MM.1S (cell line): Measurements from ENCODE around the gene AK9.
A peak's percentile ranks its signal among the peaks of the same experiment; 100 is the strongest.

Experiments used
- DNase-seq: peaks from one replicate; pipeline ENCODE4 v3.0.0-alpha.2; 2015
- H2AFZ ChIP-seq: fragments of 300-600 bp; sonication (generic); 2 replicates; pipeline ENCODE4 v1.6.0; 2016; ENCODE audit warnings: antibody characterized with exemption, low read length
- H3F3A ChIP-seq: fragments of 300-600 bp; sonication (generic); 2 replicates; pipeline ENCODE4 v1.6.1; 2016; ENCODE audit warnings: mild to moderate bottlenecking, antibody characterized with exemption, low read length, moderate library complexity, mixed read lengths; ENCODE audit not compliant: insufficient read depth
- H3K27ac ChIP-seq: fragments of 300-600 bp; sonication (generic); 2 replicates; pipeline ENCODE4 v1.5.1; 2016; ENCODE audit warnings: mild to moderate bottlenecking, low read length
- H3K27me3 ChIP-seq: fragments of 300-600 bp; sonication (generic); replicated peaks from 2 replicates; pipeline ENCODE4 v1.6.0; 2016; ENCODE audit warnings: low read length; ENCODE audit not compliant: insufficient read depth
- H3K36me3 ChIP-seq: fragments of 300-600 bp; sonication (generic); replicated peaks from 2 replicates; pipeline ENCODE4 v1.6.1; 2016; ENCODE audit warnings: mild to moderate bottlenecking, low read length, mixed read lengths; ENCODE audit not compliant: insufficient read depth
- H3K4me1 ChIP-seq: fragments of 300-600 bp; sonication (generic); 2 replicates; pipeline ENCODE4 v1.6.1; 2016; ENCODE audit warnings: low read length, mixed read lengths
- H3K4me2 ChIP-seq: fragments of 300-600 bp; sonication (generic); 2 replicates; pipeline ENCODE4 v1.6.0; 2016; ENCODE audit warnings: low read depth, low read length
- H3K4me3 ChIP-seq: fragments of 300-600 bp; sonication (generic); 2 replicates; pipeline ENCODE4 v1.5.1; 2016; ENCODE audit warnings: low read length, mixed read lengths
- H3K79me2 ChIP-seq: fragments of 300-600 bp; sonication (generic); 2 replicates; pipeline ENCODE4 v1.6.1; 2016; ENCODE audit warnings: mixed run types, low read length, mixed read lengths
- H3K9ac ChIP-seq: fragments of 300-600 bp; sonication (generic); 2 replicates; pipeline ENCODE4 v1.6.1; 2016; ENCODE audit warnings: low read length, mixed read lengths
- H3K9me2 ChIP-seq: fragments of 300-600 bp; sonication (generic); replicated peaks from 2 replicates; pipeline ENCODE4 v1.6.1; 2016; ENCODE audit warnings: mild to moderate bottlenecking, low read length, mixed read lengths; ENCODE audit not compliant: insufficient read depth
- H3K9me3 ChIP-seq: fragments of 300-600 bp; sonication (generic); replicated peaks from 2 replicates; pipeline ENCODE4 v1.6.1; 2016; ENCODE audit warnings: mild to moderate bottlenecking, low read length, mixed read lengths; ENCODE audit not compliant: insufficient read depth
- H4K20me1 ChIP-seq: fragments of 300-600 bp; sonication (generic); 2 replicates; pipeline ENCODE4 v1.6.1; 2016; ENCODE audit warnings: mild to moderate bottlenecking, low read length, moderate library complexity, mixed read lengths; ENCODE audit not compliant: insufficient read depth
- CTCF ChIP-seq: fragments of 300-600 bp; sonication (generic); IDR thresholded peaks from 2 replicates; pipeline ENCODE4 v1.5.1; 2016; ENCODE audit warnings: antibody characterized with exemption, low read length, mixed read lengths
- EZH2 ChIP-seq: fragments of 300-600 bp; sonication (generic); optimal IDR thresholded peaks from 2 replicates; pipeline ENCODE3; 2017; ENCODE audit warnings: low read depth, mild to moderate bottlenecking, antibody characterized with exemption, low read length, mixed read lengths
- EZH2phosphoT487 ChIP-seq: fragments of 300-600 bp; sonication (generic); IDR thresholded peaks from 2 replicates; pipeline ENCODE4 v1.6.1; 2018; ENCODE audit warnings: antibody characterized with exemption, low read length

The AK9 gene

GRCh38 chr6:109701221-109701620 lies 10.2 kb upstream of the AK9 start:
- no peaks in the 10 kb centered on the region for H3K9me2 ChIP-seq
- TF ChIP-seq EZH2 (no peak), CTCF (no peak), EZH2phosphoT487 (no peak)

GRCh38 chr6:109696355-109696754 lies 5.4 kb upstream of the AK9 start:
- no peaks in the 10 kb centered on the region for H3K36me3 ChIP-seq
- no peak overlapping the region for H3K9ac ChIP-seq
- no peaks in the 10 kb centered on the region for H4K20me1 ChIP-seq
- no peak for DNase-seq
- TF ChIP-seq CTCF (no peak), EZH2 (no peak), EZH2phosphoT487 (no peak)
- no peak overlapping the region for H3K4me2 ChIP-seq
- H3F3A ChIP-seq = peaks cover 10% of the 10 kb centered on the region
- H3K9me2 ChIP-seq = no peaks in the 10 kb centered on the region
- H3K27ac ChIP-seq = no peak overlapping the region
- H3K9me3 ChIP-seq = no peaks in the 10 kb centered on the region
- peaks cover 7% of the 10 kb centered on the region; the same call in 1 of the 2 replicates for H3K79me2 ChIP-seq
- H3K4me1 ChIP-seq = peaks cover 21% of the 10 kb centered on the region
- H2AFZ ChIP-seq = no peak overlapping the region
- no peaks in the 10 kb centered on the region for H3K27me3 ChIP-seq
- no peak overlapping the region for H3K4me3 ChIP-seq

More at GRCh38 chr6:109701221-109701620, 10.2 kb upstream of the AK9 start:
- Histone ChIP-seq H3K9ac (no peak overlapping the region), H3K4me3 (no peak overlapping the region), H3K27ac (no peak overlapping the region), H3K9me3 (no peaks in the 10 kb centered on the region), H3K27me3 (no peaks in the 10 kb centered on the region), H4K20me1 (no peaks in the 10 kb centered on the region), H3K4me2 (no peak overlapping the region), H3K79me2 (no peaks in the 10 kb centered on the region), H2AFZ (no peak overlapping the region), H3F3A (no peaks in the 10 kb centered on the region), H3K36me3 (no peaks in the 10 kb centered on the region), H3K4me1 (no peaks in the 10 kb centered on the region)
- no peak for DNase-seq

- Histone ChIP-seq H2AFZ (no peak overlapping the region), H3K79me2 (peaks cover 8% of the 10 kb centered on the region; the same call in 1 of the 2 replicates), H3K4me2 (no peak overlapping the region), H3K27ac (no peak overlapping the region), H3K9me3 (no peaks in the 10 kb centered on the region), H3K27me3 (no peaks in the 10 kb centered on the region), H3K9ac (no peak overlapping the region), H3K9me2 (no peaks in the 10 kb centered on the region), H3F3A (peaks cover 11% of the 10 kb centered on the region), H3K36me3 (no peaks in the 10 kb centered on the region), H3K4me3 (no peak overlapping the region), H4K20me1 (no peaks in the 10 kb centered on the region), H3K4me1 (peaks cover 21% of the 10 kb centered on the region)
- DNase-seq = peak; percentile 29
- TF ChIP-seq CTCF (peak; percentile 46), EZH2phosphoT487 (no peak)
Measured at GRCh38 chr6:109695468-109695867, 4.5 kb upstream of the AK9 start.
